ENCODE measurements around the gene SMARCD2.

Gene SMARCD2

GRCh38 chr17:63855185-63855584 is 12.7 kb upstream of the SMARCD2 start:
- Histone ChIP-seq H3K27ac (replicated peaks) (no peak overlapping the region), H3K4me3 (replicated peaks; ENCODE audit: insufficient read depth, low read length) (no peak overlapping the region), H3K27me3 (ENCODE audit: insufficient read depth, poor library complexity, severe bottlenecking) (no peaks in the 10 kb centered on the region)
- TF ChIP-seq GABPA (IDR thresholded peaks at IDR 0.05; ENCODE audit: low read depth) = no peak
- no peak for TF ChIP-seq SPI1 (IDR thresholded peaks at IDR 0.05; ENCODE audit: borderline replicate concordance, low read depth)
- no peak for TF ChIP-seq POLR2AphosphoS5 (IDR thresholded peaks at IDR 0.05; ENCODE audit: low read depth)
- TF ChIP-seq, protein P1, sequence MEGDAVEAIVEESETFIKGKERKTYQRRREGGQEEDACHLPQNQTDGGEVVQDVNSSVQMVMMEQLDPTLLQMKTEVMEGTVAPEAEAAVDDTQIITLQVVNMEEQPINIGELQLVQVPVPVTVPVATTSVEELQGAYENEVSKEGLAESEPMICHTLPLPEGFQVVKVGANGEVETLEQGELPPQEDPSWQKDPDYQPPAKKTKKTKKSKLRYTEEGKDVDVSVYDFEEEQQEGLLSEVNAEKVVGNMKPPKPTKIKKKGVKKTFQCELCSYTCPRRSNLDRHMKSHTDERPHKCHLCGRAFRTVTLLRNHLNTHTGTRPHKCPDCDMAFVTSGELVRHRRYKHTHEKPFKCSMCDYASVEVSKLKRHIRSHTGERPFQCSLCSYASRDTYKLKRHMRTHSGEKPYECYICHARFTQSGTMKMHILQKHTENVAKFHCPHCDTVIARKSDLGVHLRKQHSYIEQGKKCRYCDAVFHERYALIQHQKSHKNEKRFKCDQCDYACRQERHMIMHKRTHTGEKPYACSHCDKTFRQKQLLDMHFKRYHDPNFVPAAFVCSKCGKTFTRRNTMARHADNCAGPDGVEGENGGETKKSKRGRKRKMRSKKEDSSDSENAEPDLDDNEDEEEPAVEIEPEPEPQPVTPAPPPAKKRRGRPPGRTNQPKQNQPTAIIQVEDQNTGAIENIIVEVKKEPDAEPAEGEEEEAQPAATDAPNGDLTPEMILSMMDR (IDR thresholded peaks at IDR 0.05; ENCODE audit: insufficient read depth, low read length) = no peak
- no peak for TF ChIP-seq REST (IDR thresholded peaks at IDR 0.05; ENCODE audit: insufficient replicate concordance, low read depth)
- no peak for DNase-seq (ENCODE audit: low read depth in 1 of 2, low spot score in 1 of 2)

DNA sequence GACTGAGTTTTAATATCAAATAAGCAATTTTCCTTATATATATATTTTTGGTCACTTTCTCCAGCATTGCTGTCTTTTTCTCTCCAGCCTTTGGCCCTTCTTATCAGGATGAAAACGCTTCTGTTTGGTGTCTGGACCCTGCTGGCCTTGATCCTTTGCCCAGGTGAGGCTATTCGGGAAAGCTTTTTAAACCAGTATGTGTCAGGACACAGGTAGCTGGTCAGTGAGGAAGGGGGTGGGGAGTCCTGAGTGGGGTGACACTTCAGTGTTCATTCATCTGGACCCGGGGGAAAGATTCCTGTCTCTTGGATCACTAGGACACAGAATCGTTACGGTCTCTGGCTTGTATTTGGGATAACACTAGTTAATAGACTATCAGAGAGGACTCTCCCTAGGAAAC is 12.2 kb upstream of the SMARCD2 start:
- no peak for TF ChIP-seq SPI1 (IDR thresholded peaks at IDR 0.05; ENCODE audit: borderline replicate concordance, low read depth)
- TF ChIP-seq, protein P1 (IDR thresholded peaks at IDR 0.05; ENCODE audit: insufficient read depth, low read length) = no peak
- TF ChIP-seq POLR2AphosphoS5 (IDR thresholded peaks at IDR 0.05; ENCODE audit: low read depth) = no peak
- no peak for TF ChIP-seq GABPA (IDR thresholded peaks at IDR 0.05; ENCODE audit: low read depth)
- no peak for TF ChIP-seq REST (IDR thresholded peaks at IDR 0.05; ENCODE audit: insufficient replicate concordance, low read depth)
- Histone ChIP-seq H3K27ac (replicated peaks) (no peak overlapping the region), H3K4me3 (replicated peaks; ENCODE audit: insufficient read depth, low read length) (no peak overlapping the region), H3K27me3 (ENCODE audit: insufficient read depth, poor library complexity, severe bottlenecking) (no peaks in the 10 kb centered on the region)
- no peak for DNase-seq (ENCODE audit: low read depth in 1 of 2, low spot score in 1 of 2)

GRCh38 chr17:63853260-63853659 is 10.8 kb upstream of the SMARCD2 start:
- Histone ChIP-seq H3K27me3 (ENCODE audit: insufficient read depth, poor library complexity, severe bottlenecking) (no peaks in the 10 kb centered on the region), H3K27ac (replicated peaks) (no peak overlapping the region), H3K4me3 (replicated peaks; ENCODE audit: insufficient read depth, low read length) (no peak overlapping the region)
- TF ChIP-seq POLR2AphosphoS5 (IDR thresholded peaks at IDR 0.05; ENCODE audit: low read depth) = no peak
- TF ChIP-seq SPI1 (IDR thresholded peaks at IDR 0.05; ENCODE audit: borderline replicate concordance, low read depth) = no peak
- TF ChIP-seq, protein P1 (IDR thresholded peaks at IDR 0.05; ENCODE audit: insufficient read depth, low read length) = no peak
- TF ChIP-seq REST (IDR thresholded peaks at IDR 0.05; ENCODE audit: insufficient replicate concordance, low read depth) = no peak
- no peak for TF ChIP-seq GABPA (IDR thresholded peaks at IDR 0.05; ENCODE audit: low read depth)
- no peak for DNase-seq (ENCODE audit: low read depth in 1 of 2, low spot score in 1 of 2)
